Inflammatory macrophage treated with lipopolysaccharide for 1 hour (primary cell): ENCODE measurements around the gene WDR88.
"Not testable (repeated sequence)": the region's sequence is repeated elsewhere in the genome, so short reads cannot be mapped to it uniquely, and the experiment has no call there.

Source experiments
- DNase-seq, 2 donors: peaks; one replicate each; pipeline ENCODE4 v3.0.0-alpha.2; 2020 to 2022

WDR88 gene

DNA sequence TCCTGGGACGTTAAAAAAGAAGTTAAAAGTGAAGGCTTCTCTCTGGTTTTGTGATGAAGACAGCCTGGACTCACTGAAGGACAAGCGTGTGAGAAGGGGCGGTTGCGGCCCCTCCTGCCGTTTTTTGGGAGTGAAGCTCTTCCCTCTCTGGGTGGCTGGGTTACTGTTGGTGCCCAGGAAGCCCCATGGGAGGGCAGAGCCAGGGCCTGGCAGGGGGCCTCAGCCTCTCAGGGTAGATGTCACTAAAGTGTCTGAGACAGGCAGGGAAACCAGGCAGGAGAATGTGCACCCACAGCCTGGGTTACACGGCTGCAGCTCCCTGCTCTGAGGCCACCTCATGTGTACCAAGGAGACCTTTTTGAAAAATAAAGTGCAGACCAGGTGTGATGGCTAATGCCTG lies 1.5 kb upstream of the WDR88 start:
- no peak for DNase-seq

GRCh38 chr19:33132425-33132824 lies 511 bp downstream of the WDR88 start:
- no peak for DNase-seq

GRCh38 chr19:33133438-33134031 lies 1.6 kb downstream of the WDR88 start:
- no peak for DNase-seq

DNA sequence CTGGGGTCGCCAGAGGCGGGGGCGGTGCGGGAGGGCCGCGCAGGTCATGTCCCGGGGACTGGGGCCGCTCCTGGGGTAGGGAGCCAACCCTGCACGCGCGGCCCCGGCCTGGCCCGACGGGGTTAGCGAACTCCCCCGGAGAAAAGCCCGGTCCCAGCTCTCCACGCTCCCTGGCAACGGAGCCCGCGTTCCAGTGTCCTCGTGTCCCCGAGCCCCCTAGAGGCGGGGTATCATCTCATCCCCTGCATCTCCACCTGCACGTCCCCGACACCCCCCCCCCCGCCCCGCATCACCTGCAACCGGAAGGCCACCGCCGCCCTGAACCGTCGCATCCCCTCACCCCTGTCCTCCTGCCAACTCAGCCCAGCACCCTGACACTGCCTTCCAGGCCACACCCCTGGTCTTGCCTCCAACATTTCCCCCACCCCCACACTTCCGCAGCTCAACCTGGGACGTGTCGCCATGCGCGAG lies 2.7 kb downstream of the WDR88 start:
- peak; percentile 23 to 55 for DNase-seq

DNA sequence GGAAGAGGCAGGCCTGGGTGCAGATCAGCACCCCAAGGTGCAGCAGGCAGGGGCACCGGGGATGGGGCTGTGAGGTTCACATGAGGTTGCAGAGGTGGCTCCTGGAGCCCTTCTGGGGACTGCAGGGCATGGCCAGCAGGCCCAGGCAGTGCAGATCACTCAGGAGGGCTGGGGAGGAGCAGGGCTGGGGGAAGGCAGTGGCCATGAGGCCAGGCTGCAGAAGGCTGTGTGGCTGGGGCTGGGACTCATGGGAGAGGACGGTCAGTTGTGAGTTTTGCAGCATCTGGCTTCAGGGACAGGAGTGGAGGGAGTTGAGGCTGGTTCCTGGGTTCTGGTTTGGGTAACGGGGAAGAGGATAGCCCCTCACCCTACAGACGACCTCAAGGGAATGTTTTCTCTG lies 7.3 kb downstream of the WDR88 start:
- no peak for DNase-seq

DNA sequence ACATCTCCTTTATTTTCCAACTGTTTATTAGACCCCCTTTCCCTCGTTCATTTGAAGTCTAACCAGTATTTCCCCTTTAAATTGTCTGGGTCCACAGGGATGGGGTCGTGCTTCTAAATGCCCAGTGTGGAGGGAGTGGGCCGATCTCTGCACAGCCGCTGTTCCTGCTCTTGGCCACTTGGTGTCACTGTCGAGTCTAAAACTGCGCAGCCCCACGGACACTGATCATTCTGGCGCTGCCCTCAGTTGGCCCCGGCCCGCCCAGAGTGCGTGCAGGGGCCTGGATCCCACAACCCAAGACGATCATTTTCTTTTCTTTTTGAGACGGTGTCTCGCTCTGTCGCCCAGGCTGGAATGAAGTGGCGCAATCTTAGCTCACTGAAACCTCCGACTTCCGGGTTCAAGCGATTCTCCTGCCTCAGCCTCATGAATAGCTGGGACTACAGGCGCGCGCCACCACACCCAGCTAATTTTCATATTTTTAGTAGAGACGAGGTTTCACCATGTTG lies 12.0 kb downstream of the WDR88 start:
- DNase-seq: peak; percentile 39 to 82

- DNase-seq: no peak
These were observed 14.3 kb downstream of the WDR88 start for GRCh38 chr19:33146209-33146608.

DNA sequence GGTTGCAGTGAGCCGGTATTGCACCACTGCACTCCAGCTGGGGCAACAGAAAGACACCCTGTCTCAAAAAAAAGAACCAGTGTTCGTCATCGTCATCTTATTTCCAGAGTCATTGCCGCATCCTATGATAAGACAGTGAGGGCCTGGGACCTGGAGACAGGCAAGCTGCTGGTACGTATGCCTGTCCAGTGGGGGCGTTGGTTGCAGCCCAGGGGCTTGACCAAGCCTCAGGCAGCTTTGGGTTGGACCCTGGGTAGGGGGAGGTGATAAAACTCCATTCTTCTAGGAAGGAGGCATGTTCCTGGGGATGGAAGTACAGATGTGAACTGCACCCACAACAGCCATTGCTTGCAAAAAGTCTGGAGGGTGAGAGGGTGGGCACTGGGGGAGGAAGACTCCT lies 15.6 kb downstream of the WDR88 start:
- no peak for DNase-seq

DNA sequence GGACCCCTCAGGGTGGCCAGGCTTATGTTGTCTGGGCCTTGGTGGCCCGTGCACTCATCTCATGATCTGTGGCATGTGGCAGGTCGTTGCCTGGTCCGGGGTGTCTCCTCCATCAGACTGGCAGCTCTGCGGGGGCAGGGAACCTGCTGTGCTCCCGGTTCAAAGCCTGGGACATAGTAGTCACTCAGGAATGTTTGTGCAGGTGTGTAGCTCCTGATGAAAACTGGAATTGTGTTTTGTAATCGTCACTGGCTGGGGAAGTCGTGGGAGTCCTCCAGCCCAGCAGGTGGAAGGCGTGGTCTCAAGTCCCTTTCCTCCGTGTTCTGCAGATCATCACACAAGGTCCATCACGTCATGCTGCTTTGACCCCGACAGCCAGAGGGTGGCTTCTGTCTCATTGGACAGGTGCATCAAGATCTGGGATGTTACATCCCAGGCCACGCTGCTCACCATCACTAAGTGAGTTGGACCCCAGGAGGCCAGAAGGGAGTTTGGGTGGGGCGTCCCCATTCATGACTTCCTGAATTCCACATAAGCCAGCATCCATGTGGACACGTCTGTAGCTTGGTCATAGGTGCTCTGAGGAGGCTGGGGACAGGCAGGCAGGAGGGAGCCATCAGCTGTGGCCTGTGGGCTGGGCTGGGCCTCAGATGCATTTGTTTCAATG lies 19.1 kb downstream of the WDR88 start:
- no peak for DNase-seq

DNA sequence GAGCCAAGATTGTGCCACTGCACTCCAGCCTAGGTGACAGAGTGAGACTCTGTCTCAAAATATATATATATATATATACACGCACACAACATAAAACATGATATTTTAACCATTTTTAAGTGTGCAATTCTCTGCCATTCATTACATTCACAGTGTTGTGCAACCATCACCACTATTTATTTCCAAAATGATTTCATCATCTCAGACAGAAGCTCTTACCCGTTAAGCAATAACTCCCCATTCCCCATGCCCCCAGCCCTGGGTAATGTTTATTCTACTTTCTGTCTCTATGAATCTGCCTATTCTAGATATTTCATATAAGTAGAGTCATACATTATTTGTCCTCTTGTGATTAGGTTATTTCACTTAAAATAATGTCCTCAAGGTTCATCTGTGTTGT lies 20.3 kb downstream of the WDR88 start:
- DNase-seq: peak; percentile 42 to 71

- not testable (repeated sequence) for DNase-seq
These were observed 20.7 kb downstream of the WDR88 start for GRCh38 chr19:33152625-33153024.

DNA sequence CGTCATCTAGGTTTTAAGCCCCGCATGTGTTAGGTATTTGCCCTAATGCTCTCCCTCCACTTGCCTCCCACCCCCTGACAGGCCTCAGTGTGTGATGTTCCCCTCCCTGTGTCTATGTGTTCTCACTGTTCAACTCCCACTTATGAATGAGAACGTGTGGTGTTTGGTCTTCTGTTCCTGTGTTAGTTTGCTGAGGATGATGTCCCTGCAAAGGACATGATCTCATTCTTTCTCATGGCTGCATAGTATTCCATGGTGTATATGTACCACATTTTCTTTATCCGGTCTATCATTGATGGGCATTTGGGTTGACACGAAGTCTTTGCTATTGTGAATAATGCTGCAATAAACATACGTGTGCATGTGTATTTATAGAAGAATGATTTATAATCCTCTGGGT lies 22.4 kb downstream of the WDR88 start:
- not testable (repeated sequence) for DNase-seq

DNA sequence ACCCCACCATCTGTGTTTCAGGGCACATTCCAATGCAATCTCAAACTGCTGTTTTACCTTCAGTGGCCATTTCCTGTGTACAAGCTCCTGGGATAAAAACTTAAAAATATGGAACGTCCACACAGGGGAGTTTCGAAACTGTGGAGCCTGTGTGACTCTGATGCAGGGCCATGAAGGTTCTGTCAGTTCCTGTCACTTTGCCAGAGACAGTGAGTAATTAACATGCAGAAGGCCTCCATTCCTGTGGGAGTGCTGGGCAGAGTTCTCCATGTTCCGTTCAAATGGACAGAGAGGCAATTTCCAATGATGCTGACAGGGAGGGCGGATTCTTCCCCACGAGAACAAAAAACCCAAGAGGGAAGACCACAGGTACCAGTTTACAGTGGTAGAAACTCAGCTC lies 24.4 kb downstream of the WDR88 start:
- DNase-seq: peak; percentile 38 to 72

GRCh38 chr19:33157906-33158305 lies 26.0 kb downstream of the WDR88 start:
- DNase-seq: no peak

GRCh38 chr19:33158365-33158764 lies 26.5 kb downstream of the WDR88 start:
- no peak for DNase-seq

DNA sequence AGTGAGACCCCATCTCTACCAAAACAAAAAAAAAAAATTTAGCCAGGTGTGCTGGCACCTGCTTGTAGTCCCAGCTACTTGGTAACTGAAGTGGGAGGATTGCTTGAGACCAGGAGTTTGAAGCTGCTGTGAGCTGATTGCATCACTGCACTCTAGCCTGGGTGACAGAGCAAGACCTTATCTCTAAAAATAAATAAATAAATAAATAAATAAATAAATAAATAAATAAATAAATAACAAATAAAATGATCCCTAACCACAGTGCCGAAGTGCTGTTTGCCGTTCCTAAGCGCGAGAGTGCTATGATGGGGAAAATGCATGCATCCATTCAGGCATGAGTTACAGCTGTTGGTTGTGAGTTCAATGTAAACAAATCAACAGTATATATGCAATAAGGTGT lies 27.2 kb downstream of the WDR88 start:
- no peak for DNase-seq

DNA sequence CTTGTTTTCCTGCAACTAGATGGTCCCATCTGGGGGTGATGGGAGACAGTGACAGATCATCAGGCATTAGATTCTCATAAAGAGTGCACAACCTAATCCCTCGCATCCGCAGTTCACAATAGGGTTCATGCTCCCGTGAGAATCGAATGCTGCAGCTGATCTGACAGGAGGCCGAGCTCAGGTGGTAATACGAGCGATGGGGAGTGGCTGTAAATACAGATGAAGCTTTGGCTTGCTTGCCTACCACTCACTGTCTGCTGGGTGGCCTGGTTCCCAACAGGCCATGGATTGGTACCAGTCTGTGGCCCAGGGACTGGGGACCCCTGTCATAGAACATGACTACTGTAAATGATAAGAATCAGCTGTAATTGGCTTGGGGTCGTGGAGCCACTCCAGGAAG lies 28.0 kb downstream of the WDR88 start:
- no peak for DNase-seq

- DNase-seq: no peak
These were observed 29.3 kb downstream of the WDR88 start for GRCh38 chr19:33161201-33161600.

DNA sequence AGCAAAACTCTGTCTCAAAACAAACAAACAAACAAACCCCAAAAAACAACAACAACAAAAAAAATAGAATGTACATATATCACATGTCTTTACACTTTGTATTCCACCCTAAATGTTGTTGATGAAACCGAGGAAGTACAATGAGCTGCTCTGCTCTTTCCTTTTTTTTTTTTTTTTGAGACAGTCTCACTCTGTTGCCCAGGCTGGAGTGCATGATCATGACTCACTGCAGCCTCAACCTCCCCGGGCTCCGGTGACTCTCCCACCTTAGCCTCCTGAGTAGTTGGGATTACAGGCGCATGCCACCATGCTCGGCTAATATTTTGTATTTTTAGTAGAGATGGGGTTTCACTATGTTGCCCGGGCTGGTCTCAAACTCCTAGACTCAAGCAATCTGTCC lies 31.6 kb downstream of the WDR88 start:
- peak; percentile 9 to 53 for DNase-seq

DNA sequence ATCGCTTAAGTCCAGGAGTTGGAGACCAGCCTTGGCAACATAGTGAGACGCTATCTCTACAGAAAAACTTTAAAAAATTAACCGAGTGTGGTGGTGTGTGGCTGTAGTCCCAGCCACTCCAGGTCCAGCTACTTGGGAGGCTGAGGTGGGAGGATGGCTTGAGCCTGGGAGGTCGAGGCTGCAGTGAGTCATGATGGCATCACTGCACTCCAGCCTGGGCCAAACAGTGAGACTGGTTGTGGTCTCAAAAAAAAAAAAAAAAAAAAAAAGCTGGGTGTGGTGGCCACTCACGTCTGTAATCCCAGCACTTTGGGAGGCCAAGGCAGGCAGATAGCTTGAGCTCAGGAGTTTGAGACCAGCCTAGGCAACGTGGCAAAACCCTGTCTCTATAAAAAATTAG lies 34.1 kb downstream of the WDR88 start:
- not testable (repeated sequence) for DNase-seq

DNA sequence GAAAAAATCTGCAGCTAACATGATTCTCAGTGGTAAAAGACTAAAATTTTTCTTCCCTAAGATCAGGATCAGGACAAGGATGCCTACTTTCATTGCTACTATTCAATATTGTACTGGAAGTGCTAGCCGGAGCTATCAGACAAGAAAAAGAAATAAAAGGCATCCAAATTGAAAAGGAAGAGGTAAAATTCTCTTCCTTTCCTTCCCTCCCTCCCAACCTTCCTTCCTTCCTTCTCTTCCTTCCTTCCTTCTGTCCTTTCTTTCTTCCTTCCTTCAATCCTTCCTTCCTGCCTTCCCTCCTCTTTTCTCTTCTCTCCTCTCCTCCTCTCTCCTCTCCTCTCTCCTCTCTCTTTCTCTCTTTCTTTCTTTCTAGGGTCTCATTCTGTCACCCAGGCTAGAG lies 35.5 kb downstream of the WDR88 start:
- no peak for DNase-seq

GRCh38 chr19:33168528-33168927 lies 36.6 kb downstream of the WDR88 start:
- no peak for DNase-seq

DNA sequence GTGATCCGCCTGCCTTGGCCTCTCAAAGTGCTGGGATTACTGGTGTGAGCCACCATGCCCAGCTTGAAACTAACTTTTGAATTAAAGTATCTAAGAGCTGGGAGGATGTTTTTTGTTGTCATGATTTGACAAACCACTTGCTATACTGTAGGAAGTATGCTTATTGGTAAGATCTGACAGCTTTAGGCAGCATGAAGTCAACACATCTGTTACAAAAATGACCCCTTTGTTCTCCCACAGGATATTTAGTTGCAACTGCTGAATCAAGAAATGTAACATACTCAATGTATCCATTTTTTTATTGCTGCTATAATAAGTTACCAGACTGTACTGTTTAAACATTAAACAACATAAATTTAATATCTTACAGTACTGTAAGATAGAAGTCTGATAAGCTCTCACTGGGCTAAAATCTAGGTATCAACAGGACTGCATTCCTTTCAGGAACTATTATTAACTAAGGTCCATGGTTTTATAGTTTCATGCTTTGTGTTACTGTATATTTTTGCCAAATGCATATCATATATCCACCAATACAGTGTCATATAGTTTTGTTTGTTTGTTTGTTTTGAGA lies 39.4 kb downstream of the WDR88 start:
- DNase-seq: no peak

- DNase-seq: no peak
These were observed 40.0 kb downstream of the WDR88 start for GRCh38 chr19:33171916-33172359.
